HTR-8/SVneo (cell line): ENCODE results near the gene MRC2.

Experiments used
- DNase-seq: peaks from one replicate; pipeline ENCODE4 v3.0.0; 2011; ENCODE audit warnings: low spot score, mixed read lengths; ENCODE audit not compliant: insufficient read length
- FAIRE-seq: peaks from 2 replicates; lab custom pipeline; 2011; peaks lifted over from hg19 to GRCh38; lab: Jason Lieb, UNC

MRC2 gene

GRCh38 chr17:62739645-62740388 is 112.3 kb downstream of the MRC2 start:
- DNase-seq = no peak
- no peak for FAIRE-seq

DNA sequence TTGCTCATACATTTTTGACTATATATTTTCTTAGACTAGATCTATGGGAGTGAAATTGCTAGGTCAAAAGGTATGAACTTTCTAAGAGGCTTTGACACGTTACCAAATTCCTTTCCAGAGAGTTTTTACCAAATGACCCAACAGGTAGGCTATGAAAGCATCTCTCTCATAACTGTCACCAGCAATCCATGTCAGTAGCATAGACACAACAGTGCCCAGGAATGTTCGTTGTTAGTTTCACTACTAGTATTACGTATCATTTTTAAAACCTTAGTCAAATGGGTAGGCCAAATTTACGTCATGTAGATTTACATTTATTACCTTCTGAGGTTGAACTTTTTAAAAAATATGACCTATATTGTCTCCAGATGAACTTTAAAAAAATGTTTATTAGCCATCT is 113.8 kb downstream of the MRC2 start:
- FAIRE-seq (no peak), DNase-seq (no peak)
